ENCODE results near the gene GRAMD2A. TPM values are rescaled to one million over a fixed set of nuclear protein-coding genes. Genes with fewer than 3 reads are reported as not detected.
A peak's percentile ranks its signal among the peaks of the same experiment; 100 is the strongest.

The GRAMD2A gene
- 2.5 TPM for polyA plus RNA-seq (ENCODE audit: insufficient read length)

- no peak for DNase-seq (ENCODE audit: low read depth)
These were observed at the start of gene GRAMD2A for GRCh38 chr15:72197460-72198355. TSS of gene GRAMD2A (minus strand) at chr15:72197787.

GRCh38 chr15:72242775-72243370 lies 45.3 kb upstream of the GRAMD2A start:
- no peak for DNase-seq (ENCODE audit: low read depth)

GRCh38 chr15:72239652-72240051 lies 42.1 kb upstream of the GRAMD2A start:
- no peak for DNase-seq (ENCODE audit: low read depth)

GRCh38 chr15:72238586-72238985 lies 41.0 kb upstream of the GRAMD2A start:
- no peak for DNase-seq (ENCODE audit: low read depth)

- no peak for DNase-seq (ENCODE audit: low read depth)
These were observed 40.3 kb upstream of the GRAMD2A start for GRCh38 chr15:72237853-72238224.

GRCh38 chr15:72237029-72237852 lies 39.7 kb upstream of the GRAMD2A start:
- DNase-seq (ENCODE audit: low read depth) = no peak

- DNase-seq (ENCODE audit: low read depth) = no peak
These were observed 38.9 kb upstream of the GRAMD2A start for GRCh38 chr15:72236381-72237003.

GRCh38 chr15:72235298-72235697 lies 37.7 kb upstream of the GRAMD2A start:
- DNase-seq (ENCODE audit: low read depth) = no peak

- no peak for DNase-seq (ENCODE audit: low read depth)
These were observed 36.2 kb upstream of the GRAMD2A start for GRCh38 chr15:72233769-72234168.

- DNase-seq (ENCODE audit: low read depth) = no peak
These were observed 34.4 kb upstream of the GRAMD2A start for GRCh38 chr15:72231833-72232478.

GRCh38 chr15:72231066-72231832 lies 33.7 kb upstream of the GRAMD2A start, which contains the start of gene PKM:
TSS of gene PKM (minus strand) at chr15:72231190. CDS start at chr15:72219097, 12,093 bp downstream.
- DNase-seq (ENCODE audit: low read depth) = peak; percentile 70

- peak; percentile 70 for DNase-seq (ENCODE audit: low read depth)
These were observed 32.8 kb upstream of the GRAMD2A start for GRCh38 chr15:72230197-72231065.

- DNase-seq (ENCODE audit: low read depth) = no peak
These were observed 32.3 kb upstream of the GRAMD2A start for GRCh38 chr15:72229947-72230196.

- no peak for DNase-seq (ENCODE audit: low read depth)
These were observed 31.7 kb upstream of the GRAMD2A start for GRCh38 chr15:72229076-72229946.

- DNase-seq (ENCODE audit: low read depth) = no peak
These were observed 30.1 kb upstream of the GRAMD2A start for GRCh38 chr15:72227720-72228119.

- DNase-seq (ENCODE audit: low read depth) = no peak
These were observed 29.6 kb upstream of the GRAMD2A start for GRCh38 chr15:72227192-72227586.

GRCh38 chr15:72223278-72223677 lies 25.7 kb upstream of the GRAMD2A start:
- no peak for DNase-seq (ENCODE audit: low read depth)

GRCh38 chr15:72222393-72222792 lies 24.8 kb upstream of the GRAMD2A start:
- no peak for DNase-seq (ENCODE audit: low read depth)

- no peak for DNase-seq (ENCODE audit: low read depth)
These were observed 23.1 kb upstream of the GRAMD2A start for GRCh38 chr15:72220687-72221086.
